IMR-90 (cell line): ENCODE measurements around the gene BTBD1. TPM values are rescaled to one million over a fixed set of nuclear protein-coding genes. Genes with fewer than 3 reads are reported as not detected.

ENCODE experiments used
- ATAC-seq: fragments of 200-7000 bp; cut with Tn5 transposase; 2 replicates; pipeline ENCODE4 v1.9.1; 2020; ENCODE audit warnings: low read depth, mild to moderate bottlenecking, moderate library complexity
- BruUV-seq: library from RNA; stranded (reverse); fragments of 400-500 nt; replicated peaks from 2 replicates; lab custom pipeline; 2021; lab: Mats Ljungman, UMichigan
- CTCF ChIA-PET: fragments of 300-600 bp; formaldehyde crosslinking; extraction: SDS; loops from one replicate; lab custom pipeline; 2021; ENCODE audit warnings: antibody characterized with exemption; lab: Yijun Ruan, JAX
- POLR2A ChIA-PET: fragments of 300-600 bp; sonication (Branson Sonifier 250); formaldehyde crosslinking; loops from one replicate; lab custom pipeline; 2022; ENCODE audit warnings: antibody characterized with exemption; ENCODE audit not compliant: unreplicated experiment; lab: Charles Lee
- DNase-seq: peaks from one replicate; pipeline ENCODE4 v3.0.0; 2013
- H2AFZ ChIP-seq: replicated peaks from 2 replicates; pipeline ENCODE3; 2013; ENCODE audit warnings: low read length, mild to moderate bottlenecking; ENCODE audit not compliant: poor library complexity
- H2AK5ac ChIP-seq: 2 replicates; pipeline ENCODE4 v1.6.1; 2013; ENCODE audit warnings: low read depth, low read length, inconsistent platforms
- H2AK9ac ChIP-seq: replicated peaks from 2 replicates; pipeline ENCODE3; 2013; ENCODE audit warnings: mild to moderate bottlenecking, low read depth, low read length, moderate library complexity; ENCODE audit not compliant: poor library complexity
- H2BK120ac ChIP-seq: 2 replicates; pipeline ENCODE4 v1.6.1; 2013; ENCODE audit warnings: low read depth, low read length, inconsistent platforms
- H2BK15ac ChIP-seq: 3 replicates; pipeline ENCODE4 v1.6.1; 2013; ENCODE audit warnings: low read depth, low read length, inconsistent platforms
- H2BK20ac ChIP-seq: 2 replicates; pipeline ENCODE4 v1.6.1; 2013; ENCODE audit warnings: low read depth, mild to moderate bottlenecking, inconsistent platforms, low read length, moderate library complexity
- H2BK5ac ChIP-seq: 2 replicates; pipeline ENCODE4 v1.6.1; 2013; ENCODE audit warnings: mild to moderate bottlenecking, low read depth, low read length, inconsistent platforms; ENCODE audit not compliant: poor library complexity, severe bottlenecking
- H3K14ac ChIP-seq: replicated peaks from 2 replicates; pipeline ENCODE4 v1.6.1; 2013; ENCODE audit warnings: low read depth, low read length, inconsistent platforms
- H3K18ac ChIP-seq: 2 replicates; pipeline ENCODE4 v1.6.1; 2013; ENCODE audit warnings: low read depth, low read length, control low read depth
- H3K23ac ChIP-seq: 2 replicates; pipeline ENCODE4 v1.6.1; 2013; ENCODE audit warnings: low read depth, low read length, inconsistent platforms
- H3K27ac ChIP-seq: 2 replicates; pipeline ENCODE4 v1.5.1; 2013; ENCODE audit warnings: mild to moderate bottlenecking, control low read depth, low read length; ENCODE audit not compliant: insufficient read depth
- H3K27me3 ChIP-seq: 2 replicates; pipeline ENCODE4 v1.6.1; 2013; ENCODE audit warnings: low read length; ENCODE audit not compliant: control insufficient read depth, insufficient read depth
- H3K36me3 ChIP-seq: 2 replicates; pipeline ENCODE4 v1.6.1; 2013; ENCODE audit warnings: low read length, mixed read lengths; ENCODE audit not compliant: control insufficient read depth, insufficient read depth
- H3K4ac ChIP-seq: 2 replicates; pipeline ENCODE4 v1.6.1; 2013; ENCODE audit warnings: low read depth, low read length, inconsistent platforms
- H3K4me1 ChIP-seq: 2 replicates; pipeline ENCODE4 v1.6.1; 2013; ENCODE audit warnings: low read length, mixed read lengths; ENCODE audit not compliant: control insufficient read depth, insufficient read depth
- H3K4me2 ChIP-seq: 2 replicates; pipeline ENCODE4 v1.6.1; 2013; ENCODE audit warnings: low read depth, mild to moderate bottlenecking, control low read depth, low read length, moderate library complexity
- H3K4me3 ChIP-seq: 2 replicates; pipeline ENCODE4 v1.5.1; 2013; ENCODE audit warnings: low read depth, mild to moderate bottlenecking, control low read depth, low read length, moderate library complexity; ENCODE audit not compliant: insufficient read depth
- H3K56ac ChIP-seq: 2 replicates; pipeline ENCODE4 v1.6.1; 2013; ENCODE audit warnings: low read length, inconsistent platforms; ENCODE audit not compliant: insufficient read depth; ENCODE audit errors: extremely low read depth
- H3K79me1 ChIP-seq, 2 experiments: 2 replicates each; pipeline ENCODE4 v1.6.1; 2013; ENCODE audit warnings: low read length in 2 of 2, inconsistent platforms in 1 of 2, low read depth in 1 of 2
- H3K9ac ChIP-seq: 2 replicates; pipeline ENCODE4 v1.6.1; 2013; ENCODE audit warnings: low read depth, low read length, control low read depth
- H3K9me1 ChIP-seq: 2 replicates; pipeline ENCODE4 v1.6.1; 2013; ENCODE audit warnings: low read length, inconsistent platforms; ENCODE audit not compliant: insufficient read depth
- H3K9me3 ChIP-seq: 2 replicates; pipeline ENCODE4 v1.6.1; 2013; ENCODE audit warnings: low read length; ENCODE audit not compliant: control insufficient read depth, insufficient read depth
- H4K20me1 ChIP-seq: 2 replicates; pipeline ENCODE4 v1.6.1; 2013; ENCODE audit warnings: low read length, inconsistent platforms; ENCODE audit not compliant: insufficient read depth
- H4K5ac ChIP-seq: 2 replicates; pipeline ENCODE4 v1.6.1; 2013; ENCODE audit warnings: mild to moderate bottlenecking, low read depth, low read length, control low read depth
- H4K8ac ChIP-seq, 2 experiments: 2 replicates each; pipeline ENCODE4 v1.6.1; 2013; ENCODE audit warnings: low read depth in 2 of 2, low read length in 2 of 2, control low read depth in 1 of 2, inconsistent platforms in 1 of 2
- H4K91ac ChIP-seq: 2 replicates; pipeline ENCODE4 v1.6.1; 2013; ENCODE audit warnings: low read depth, low read length, inconsistent platforms; ENCODE audit not compliant: insufficient read depth
- BHLHE40 ChIP-seq: fragments of 150-350 bp; IDR thresholded peaks from 2 replicates; pipeline ENCODE4 v1.6.1; 2016; ENCODE audit warnings: mild to moderate bottlenecking, low read depth, low read length
- CEBPB ChIP-seq: IDR thresholded peaks from 2 replicates; pipeline ENCODE4 v1.6.1; 2012; ENCODE audit warnings: low read depth, low read length, improper control_type of control experiment
- MAFK ChIP-seq: IDR thresholded peaks from 2 replicates; pipeline ENCODE4 v1.6.1; 2012; ENCODE audit warnings: low read depth, low read length, improper control_type of control experiment
- MAZ ChIP-seq: IDR thresholded peaks from 2 replicates; pipeline ENCODE4 v1.6.1; 2012; ENCODE audit warnings: low read depth, mild to moderate bottlenecking, low read length, improper control_type of control experiment, moderate library complexity, borderline replicate concordance
- MXI1 ChIP-seq: IDR thresholded peaks from 2 replicates; pipeline ENCODE4 v1.6.1; 2012; ENCODE audit warnings: low read depth, mild to moderate bottlenecking, low read length, moderate library complexity, borderline replicate concordance
- POLR2A ChIP-seq: IDR thresholded peaks from 2 replicates; pipeline ENCODE4 v1.6.1; 2012; ENCODE audit warnings: mild to moderate bottlenecking, low read depth, low read length
- RAD21 ChIP-seq: IDR thresholded peaks from 2 replicates; pipeline ENCODE4 v1.6.1; 2012; ENCODE audit warnings: low read length, improper control_type of control experiment
- RCOR1 ChIP-seq: IDR thresholded peaks from 2 replicates; pipeline ENCODE4 v1.6.1; 2012; ENCODE audit warnings: mild to moderate bottlenecking, low read length, improper control_type of control experiment; ENCODE audit not compliant: insufficient replicate concordance
- RFX5 ChIP-seq: IDR thresholded peaks from 2 replicates; pipeline ENCODE4 v1.8.0; 2012; ENCODE audit warnings: low read depth, mild to moderate bottlenecking, low read length, moderate library complexity
- SMC3 ChIP-seq: fragments of 150-350 bp; IDR thresholded peaks from 2 replicates; pipeline ENCODE4 v1.6.1; 2016; ENCODE audit warnings: low read depth, mild to moderate bottlenecking, antibody characterized with exemption, low read length, moderate library complexity
- WGBS, 2 experiments: methylation state at CpG; one replicate each; pipeline versions ENCODE4 v1.1.5 to v1.1.7; 2013; ENCODE audit warnings: missing lambda C conversion rate in 2 of 2; ENCODE audit not compliant: insufficient read length in 1 of 2; ENCODE audit errors: extremely low coverage in 2 of 2; 5-methylcytosine and 5-hydroxymethylcytosine counted together
- dilution Hi-C: fragments of 300-500 bp; cut with HindIII; formaldehyde crosslinking; loops from one replicate; pipeline ENCODE4 v1.14.3; 2018; ENCODE audit warnings: low sequenced_read_pairs; ENCODE audit not compliant: unreplicated experiment
- in situ Hi-C: fragments of 300-500 bp; cut with MboI; formaldehyde crosslinking; loops from 3 replicates; pipeline ENCODE4 v1.14.3; 2019; ENCODE audit warnings: low sequenced_read_pairs, inconsistent platforms, mixed read lengths
- intact Hi-C: fragments of 100-400 bp; cut with micrococcal nuclease; formaldehyde crosslinking; loops from 2 replicates; pipeline ENCODE4 v1.10.0; 2022
- polyA plus RNA-seq, 3 experiments: library from polyadenylated mRNA; depleted of rRNA; stranded (reverse); fragments of >200 nt; gene quantifications; 2 replicates each; pipeline ENCODE4 v1.2.3, GENCODE V29; 2012; ENCODE audit warnings: low replicate concordance in 1 of 3
- total RNA-seq: library from RNA; depleted of rRNA; stranded (reverse); fragments of >200 nt; gene quantifications from 2 replicates; pipeline ENCODE4 v1.2.3, GENCODE V29; 2012
- TF ChIP-seq, protein P1 (sequence below): fragments of 150-350 bp; IDR thresholded peaks from 2 replicates; pipeline ENCODE4 v1.6.1; 2017; ENCODE audit warnings: mild to moderate bottlenecking, antibody characterized with exemption, low read length, low read depth
- TF ChIP-seq, protein P2 (sequence below): fragments of 150-350 bp; IDR thresholded peaks from 2 replicates; pipeline ENCODE4 v1.6.1; 2016; ENCODE audit warnings: low read depth, mild to moderate bottlenecking, low read length, moderate library complexity, borderline replicate concordance
- TF ChIP-seq, protein P3 (sequence below): conservative IDR thresholded peaks from 2 replicates; pipeline ENCODE4 v1.5.1; 2012; ENCODE audit warnings: mild to moderate bottlenecking, low read depth, low read length, improper control_type of control experiment

Gene BTBD1
- total and polyA plus RNA-seq, 2 of the 4 experiments (the other 2 are of a cell fraction), result 39.3 to 78.7 TPM

DNA sequence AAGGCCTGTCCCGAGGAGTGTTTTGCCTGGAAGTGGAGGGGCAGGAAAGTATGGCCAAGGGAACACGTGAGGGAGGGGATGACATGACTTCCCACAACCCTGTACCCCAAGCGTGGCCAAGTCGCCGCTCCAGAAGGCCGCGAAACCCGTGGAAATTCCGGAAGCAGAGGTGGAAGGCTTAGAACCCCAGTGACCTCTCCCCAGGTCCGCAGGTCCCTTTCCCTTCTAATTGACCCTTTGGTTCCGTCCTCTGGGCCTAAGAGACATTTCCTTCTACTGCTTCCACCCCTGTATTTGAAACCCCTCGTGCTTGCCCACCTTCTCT is 548 bp upstream of the BTBD1 start:
- in situ Hi-C loops, result no loop called here
- peak overlapping the region; percentile 94 for H4K5ac ChIP-seq
- H4K8ac ChIP-seq, result peak overlapping the region; percentile 92 to 100
- H3K23ac ChIP-seq, result 0 out of 2 replicates have a peak overlapping the region, but pooled peaks have one; percentile 49
- H3K36me3 ChIP-seq, result peaks cover under 1% of the 10 kb centered on the region; the same call in 1 of the 2 replicates
- WGBS, 2 experiments, result 82% methylated on average over 9 of the region's 12 CpGs; no CpG with 5 or more reads in 1 of the 2 experiments
- H2AK5ac ChIP-seq, result peak overlapping the region; percentile 64; the same call in 1 of the 2 replicates
- peaks cover 34% of the 10 kb centered on the region for H4K20me1 ChIP-seq
- intact Hi-C loops, result loop anchor here (2.0 kb wide), 2 partner anchors 45 to 219 kb away; no protein-coding TSS in a partner anchor
- DNase-seq (no peak), ATAC-seq (no peak)
- peak overlapping the region; percentile 75 for H3K27ac ChIP-seq
- peaks cover 16% of the 10 kb centered on the region for H3K9me1 ChIP-seq
- BruUV-seq, result no TSS peak
- no peaks in the 10 kb centered on the region for H3K9me3 ChIP-seq
- H3K56ac ChIP-seq, result no peak overlapping the region
- peak overlapping the region; percentile 92 for H2AFZ ChIP-seq
- peaks cover 6% of the 10 kb centered on the region for H3K4me1 ChIP-seq
- peak overlapping the region; percentile 86 for H3K4ac ChIP-seq
- dilution Hi-C loops, result no loop called here
- peak overlapping the region; percentile 49 for H3K18ac ChIP-seq
- peak overlapping the region; percentile 67 for H3K9ac ChIP-seq
- peak overlapping the region; percentile 29 for H2AK9ac ChIP-seq
- peak overlapping the region; percentile 64 for H2BK120ac ChIP-seq
- H3K79me1 ChIP-seq, result peaks cover 9 to 24% of the 10 kb centered on the region in 2 experiments; a peak in 3 of 4 replicates
- peak overlapping the region; percentile 54 for H3K14ac ChIP-seq
- H2BK15ac ChIP-seq, result peak overlapping the region; percentile 27; the same call in 2 of the 3 replicates
- POLR2A ChIA-PET, result no interaction called here
- peak overlapping the region; percentile 25 for H2BK5ac ChIP-seq
- H2BK20ac ChIP-seq, result no peak overlapping the region
- TF ChIP-seq, protein P1, sequence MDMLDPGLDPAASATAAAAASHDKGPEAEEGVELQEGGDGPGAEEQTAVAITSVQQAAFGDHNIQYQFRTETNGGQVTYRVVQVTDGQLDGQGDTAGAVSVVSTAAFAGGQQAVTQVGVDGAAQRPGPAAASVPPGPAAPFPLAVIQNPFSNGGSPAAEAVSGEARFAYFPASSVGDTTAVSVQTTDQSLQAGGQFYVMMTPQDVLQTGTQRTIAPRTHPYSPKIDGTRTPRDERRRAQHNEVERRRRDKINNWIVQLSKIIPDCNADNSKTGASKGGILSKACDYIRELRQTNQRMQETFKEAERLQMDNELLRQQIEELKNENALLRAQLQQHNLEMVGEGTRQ, result no peak
- TF ChIP-seq BHLHE40 (no peak), MXI1 (no peak), CEBPB (no peak), MAFK (no peak), MAZ (no peak), POLR2A (no peak), SMC3 (no peak), RAD21 (no peak), RCOR1 (no peak), RFX5 (no peak)
- TF ChIP-seq, protein P2, sequence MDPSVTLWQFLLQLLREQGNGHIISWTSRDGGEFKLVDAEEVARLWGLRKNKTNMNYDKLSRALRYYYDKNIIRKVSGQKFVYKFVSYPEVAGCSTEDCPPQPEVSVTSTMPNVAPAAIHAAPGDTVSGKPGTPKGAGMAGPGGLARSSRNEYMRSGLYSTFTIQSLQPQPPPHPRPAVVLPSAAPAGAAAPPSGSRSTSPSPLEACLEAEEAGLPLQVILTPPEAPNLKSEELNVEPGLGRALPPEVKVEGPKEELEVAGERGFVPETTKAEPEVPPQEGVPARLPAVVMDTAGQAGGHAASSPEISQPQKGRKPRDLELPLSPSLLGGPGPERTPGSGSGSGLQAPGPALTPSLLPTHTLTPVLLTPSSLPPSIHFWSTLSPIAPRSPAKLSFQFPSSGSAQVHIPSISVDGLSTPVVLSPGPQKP, result no peak
- TF ChIP-seq, protein P3, sequence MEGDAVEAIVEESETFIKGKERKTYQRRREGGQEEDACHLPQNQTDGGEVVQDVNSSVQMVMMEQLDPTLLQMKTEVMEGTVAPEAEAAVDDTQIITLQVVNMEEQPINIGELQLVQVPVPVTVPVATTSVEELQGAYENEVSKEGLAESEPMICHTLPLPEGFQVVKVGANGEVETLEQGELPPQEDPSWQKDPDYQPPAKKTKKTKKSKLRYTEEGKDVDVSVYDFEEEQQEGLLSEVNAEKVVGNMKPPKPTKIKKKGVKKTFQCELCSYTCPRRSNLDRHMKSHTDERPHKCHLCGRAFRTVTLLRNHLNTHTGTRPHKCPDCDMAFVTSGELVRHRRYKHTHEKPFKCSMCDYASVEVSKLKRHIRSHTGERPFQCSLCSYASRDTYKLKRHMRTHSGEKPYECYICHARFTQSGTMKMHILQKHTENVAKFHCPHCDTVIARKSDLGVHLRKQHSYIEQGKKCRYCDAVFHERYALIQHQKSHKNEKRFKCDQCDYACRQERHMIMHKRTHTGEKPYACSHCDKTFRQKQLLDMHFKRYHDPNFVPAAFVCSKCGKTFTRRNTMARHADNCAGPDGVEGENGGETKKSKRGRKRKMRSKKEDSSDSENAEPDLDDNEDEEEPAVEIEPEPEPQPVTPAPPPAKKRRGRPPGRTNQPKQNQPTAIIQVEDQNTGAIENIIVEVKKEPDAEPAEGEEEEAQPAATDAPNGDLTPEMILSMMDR, result no peak
- CTCF ChIA-PET, result interaction anchor here (0.6 kb wide), 1 partner anchor 72 kb away, joined by 8 read pairs; no protein-coding TSS in a partner anchor
- no peaks in the 10 kb centered on the region for H3K27me3 ChIP-seq
- H4K91ac ChIP-seq, result peak overlapping the region; percentile 81
- H3K4me3 ChIP-seq, result peak overlapping the region; percentile 90
- H3K4me2 ChIP-seq, result peak overlapping the region; percentile 58
